DOHH2 (cell line): Measurements from ENCODE around the gene LMAN1.

ENCODE experiments used
- CTCF ChIP-seq: fragments of 200-600 bp; sonication (generic); IDR thresholded peaks from one replicate; pipeline ENCODE4 v1.5.1; 2014; ENCODE audit warnings: antibody characterized with exemption, mild to moderate bottlenecking, low read depth, low read length; ENCODE audit not compliant: poor library complexity, severe bottlenecking
- EZH2phosphoT487 ChIP-seq: fragments of 200-600 bp; sonication (generic); IDR thresholded peaks from 2 replicates; pipeline ENCODE4 v1.6.1; 2017; ENCODE audit warnings: borderline replicate concordance, mild to moderate bottlenecking, antibody characterized with exemption, low read length, moderate library complexity, mixed read lengths

- TF ChIP-seq EZH2phosphoT487 (no peak), CTCF (no peak)
These were observed 56.1 kb downstream of the LMAN1 start for GRCh38 chr18:59303006-59303405.
